ENCODE data around the gene KRTAP1-5.
"Not testable (repeated sequence)": the region's sequence is repeated elsewhere in the genome, so short reads cannot be mapped to it uniquely, and the experiment has no call there.

The KRTAP1-5 gene

GRCh38 chr17:41026715-41027471 is at the start of gene KRTAP1-5:
Gene KRTAP1-5, minus strand, starts transcription at chr17:41027208. Its CDS starts 53 bp downstream, at chr17:41027155.
- no peak for DNase-seq (ENCODE audit: low read depth)

GRCh38 chr17:41076788-41077187 is 49.8 kb upstream of the KRTAP1-5 start:
- DNase-seq (ENCODE audit: low read depth), result no peak

- DNase-seq (ENCODE audit: low read depth), result no peak
These were observed 46.7 kb upstream of the KRTAP1-5 start for GRCh38 chr17:41073676-41074075.

- no peak for DNase-seq (ENCODE audit: low read depth)
These were observed 44.8 kb upstream of the KRTAP1-5 start for GRCh38 chr17:41071606-41072360.

- no peak for DNase-seq (ENCODE audit: low read depth)
These were observed 42.0 kb upstream of the KRTAP1-5 start for GRCh38 chr17:41069031-41069430.

- DNase-seq (ENCODE audit: low read depth), result no peak
These were observed 40.3 kb upstream of the KRTAP1-5 start for GRCh38 chr17:41067281-41067680.

GRCh38 chr17:41065829-41066624 is 39.0 kb upstream of the KRTAP1-5 start, which contains the start of gene KRTAP2-4:
Gene KRTAP2-4, minus strand, starts transcription at chr17:41065879. Its CDS starts 34 bp downstream, at chr17:41065845.
- no peak for DNase-seq (ENCODE audit: low read depth)

GRCh38 chr17:41065016-41065689 is 38.1 kb upstream of the KRTAP1-5 start:
- DNase-seq (ENCODE audit: low read depth), result not testable (repeated sequence)

GRCh38 chr17:41064301-41064700 is 37.3 kb upstream of the KRTAP1-5 start:
- no peak for DNase-seq (ENCODE audit: low read depth)

GRCh38 chr17:41063449-41063848 is 36.4 kb upstream of the KRTAP1-5 start:
- no peak for DNase-seq (ENCODE audit: low read depth)

- DNase-seq (ENCODE audit: low read depth), result no peak
These were observed 35.0 kb upstream of the KRTAP1-5 start for GRCh38 chr17:41061964-41062363.

GRCh38 chr17:41060052-41060604 is 33.1 kb upstream of the KRTAP1-5 start, which contains the start of gene KRTAP2-3:
Gene KRTAP2-3, minus strand, starts transcription at chr17:41060114. Its CDS starts 64 bp downstream, at chr17:41060050.
- DNase-seq (ENCODE audit: low read depth), result no peak

- not testable (repeated sequence) for DNase-seq (ENCODE audit: low read depth)
These were observed 32.5 kb upstream of the KRTAP1-5 start for GRCh38 chr17:41059276-41060051.

GRCh38 chr17:41058741-41059140 is 31.7 kb upstream of the KRTAP1-5 start:
- no peak for DNase-seq (ENCODE audit: low read depth)

GRCh38 chr17:41057547-41057946 is 30.5 kb upstream of the KRTAP1-5 start:
- DNase-seq (ENCODE audit: low read depth), result no peak

- DNase-seq (ENCODE audit: low read depth), result not testable (repeated sequence)
These were observed 28.1 kb upstream of the KRTAP1-5 start, which contains the start of gene KRTAP2-2 for GRCh38 chr17:41055130-41055529. Gene KRTAP2-2, minus strand, starts transcription at chr17:41055230. Its CDS starts 19 bp downstream, at chr17:41055211.

GRCh38 chr17:41054556-41054955 is 27.5 kb upstream of the KRTAP1-5 start:
- not testable (repeated sequence) for DNase-seq (ENCODE audit: low read depth)

GRCh38 chr17:41054025-41054424 is 27.0 kb upstream of the KRTAP1-5 start:
- no peak for DNase-seq (ENCODE audit: low read depth)

GRCh38 chr17:41052566-41052965 is 25.6 kb upstream of the KRTAP1-5 start:
- DNase-seq (ENCODE audit: low read depth), result no peak

- no peak for DNase-seq (ENCODE audit: low read depth)
These were observed 22.1 kb upstream of the KRTAP1-5 start for GRCh38 chr17:41049110-41049509.

Measured in stimulated activated CD8-positive, alpha-beta memory T cell treated with anti-CD3 and anti-CD28 coated beads, Interleukin-15, amount 100 ng/mL, for 24 hours (primary cell).